GM12865 (cell line): ENCODE data around the gene RIPPLY3.
A peak's percentile ranks its signal among the peaks of the same experiment; 100 is the strongest.
"Not testable (repeated sequence)": the region's sequence is repeated elsewhere in the genome, so short reads cannot be mapped to it uniquely, and the experiment has no call there.

Experiments
- DNase-seq: peaks from one replicate; pipeline ENCODE4 v3.0.0; 2010; ENCODE audit warnings: low read depth
- H3K4me3 ChIP-seq: 2 replicates; pipeline ENCODE4 v1.5.1; 2011; ENCODE audit warnings: mild to moderate bottlenecking, low read depth, low read length, control low read depth
- TF ChIP-seq, protein P1 (sequence below): IDR thresholded peaks from 2 replicates; pipeline ENCODE4 v1.5.1; 2011; ENCODE audit warnings: low read length, control low read depth, low read depth, inconsistent platforms; ENCODE audit not compliant: insufficient read depth; ENCODE audit errors: missing control alignments

The RIPPLY3 gene

DNA sequence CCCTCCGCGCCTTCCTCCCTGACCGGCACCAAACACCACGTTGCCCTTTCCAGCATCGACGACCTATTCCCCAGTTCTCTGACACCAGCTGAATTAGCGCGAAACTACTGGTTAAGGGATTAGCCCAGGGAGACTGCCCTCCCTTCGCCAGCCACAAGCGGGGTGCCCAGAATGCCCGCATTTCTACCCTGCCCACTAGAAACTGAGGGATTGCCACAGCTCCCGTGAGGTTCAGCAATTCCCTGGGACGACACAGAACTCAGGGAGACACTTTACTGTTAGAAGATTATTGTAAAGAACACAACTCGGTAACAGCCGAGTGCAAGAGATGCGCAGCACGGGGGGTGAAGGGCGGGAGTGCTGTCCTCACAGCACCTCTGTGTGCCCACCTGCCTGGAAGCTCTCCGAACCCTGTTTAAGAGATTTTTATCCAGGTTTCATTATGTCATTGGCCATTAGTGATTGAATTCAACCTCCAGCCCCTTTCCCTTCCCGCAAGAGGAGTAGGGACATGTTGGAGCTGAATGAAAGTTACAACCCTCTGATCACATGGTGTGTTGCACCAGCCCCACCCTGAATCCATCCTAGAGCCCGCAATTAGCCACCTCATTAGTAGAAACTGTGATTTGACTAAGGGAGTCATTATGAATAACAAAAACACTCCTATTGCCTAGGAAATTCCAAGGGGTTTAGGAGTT, 15.8 kb upstream of the RIPPLY3 start:
- DNase-seq: no peak
- peak overlapping the region; percentile 80 for H3K4me3 ChIP-seq
- TF ChIP-seq, protein P1, sequence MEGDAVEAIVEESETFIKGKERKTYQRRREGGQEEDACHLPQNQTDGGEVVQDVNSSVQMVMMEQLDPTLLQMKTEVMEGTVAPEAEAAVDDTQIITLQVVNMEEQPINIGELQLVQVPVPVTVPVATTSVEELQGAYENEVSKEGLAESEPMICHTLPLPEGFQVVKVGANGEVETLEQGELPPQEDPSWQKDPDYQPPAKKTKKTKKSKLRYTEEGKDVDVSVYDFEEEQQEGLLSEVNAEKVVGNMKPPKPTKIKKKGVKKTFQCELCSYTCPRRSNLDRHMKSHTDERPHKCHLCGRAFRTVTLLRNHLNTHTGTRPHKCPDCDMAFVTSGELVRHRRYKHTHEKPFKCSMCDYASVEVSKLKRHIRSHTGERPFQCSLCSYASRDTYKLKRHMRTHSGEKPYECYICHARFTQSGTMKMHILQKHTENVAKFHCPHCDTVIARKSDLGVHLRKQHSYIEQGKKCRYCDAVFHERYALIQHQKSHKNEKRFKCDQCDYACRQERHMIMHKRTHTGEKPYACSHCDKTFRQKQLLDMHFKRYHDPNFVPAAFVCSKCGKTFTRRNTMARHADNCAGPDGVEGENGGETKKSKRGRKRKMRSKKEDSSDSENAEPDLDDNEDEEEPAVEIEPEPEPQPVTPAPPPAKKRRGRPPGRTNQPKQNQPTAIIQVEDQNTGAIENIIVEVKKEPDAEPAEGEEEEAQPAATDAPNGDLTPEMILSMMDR: no peak

DNA sequence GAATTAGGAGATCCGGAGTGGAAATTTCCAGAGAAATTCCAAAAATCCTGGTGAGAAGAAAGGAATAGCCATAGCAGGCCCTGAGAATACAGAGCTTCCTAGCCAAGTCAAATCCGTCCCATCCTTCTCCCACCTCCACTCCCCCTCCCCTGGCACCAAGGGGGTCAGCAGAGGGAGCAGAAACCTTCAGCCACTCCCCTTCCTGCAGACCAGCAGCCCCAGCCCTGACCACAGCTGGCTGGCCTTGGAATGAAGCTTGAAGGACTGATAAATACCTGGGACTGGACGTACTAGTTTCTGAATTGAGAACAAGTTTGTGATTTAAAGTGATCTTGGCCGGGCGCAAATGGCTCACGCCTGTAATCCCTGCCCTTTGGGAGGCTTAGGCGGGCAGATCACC, 13.8 kb upstream of the RIPPLY3 start:
- TF ChIP-seq, protein P1: no peak
- no peak overlapping the region for H3K4me3 ChIP-seq
- DNase-seq: no peak

DNA sequence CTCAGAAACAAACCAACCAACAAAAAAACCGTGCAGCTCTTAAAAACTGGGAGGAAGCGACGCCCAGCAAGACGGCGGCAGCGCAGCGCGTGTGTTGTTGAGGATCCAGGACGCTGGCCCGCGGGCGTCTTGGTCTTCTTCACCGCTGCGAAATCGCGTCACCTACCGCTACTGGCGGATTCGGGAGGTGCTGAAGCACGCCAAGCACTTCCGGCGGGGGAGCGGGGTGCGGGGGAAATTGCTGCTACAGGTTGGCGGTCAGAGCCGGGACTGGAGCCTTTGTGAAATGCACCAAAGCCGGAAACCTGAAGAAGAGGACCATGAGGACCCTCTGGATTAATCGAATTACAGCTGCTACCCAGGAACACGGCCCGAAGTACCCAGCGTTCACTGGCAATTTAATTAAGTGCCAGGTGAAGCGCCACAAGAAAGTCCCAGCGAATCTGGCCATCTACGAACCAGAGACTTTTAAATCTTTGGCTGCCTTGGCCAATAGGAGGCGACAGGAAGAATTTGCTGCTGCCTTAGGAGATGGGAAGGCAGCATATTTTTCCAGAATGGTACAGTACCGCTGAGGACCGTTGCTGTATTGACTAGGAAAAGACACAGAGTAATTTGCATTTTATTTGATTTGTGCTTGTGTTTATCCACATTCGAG, 11.9 kb upstream of the RIPPLY3 start:
- H3K4me3 ChIP-seq: no peak overlapping the region
- TF ChIP-seq, protein P1: no peak
- DNase-seq: no peak

DNA sequence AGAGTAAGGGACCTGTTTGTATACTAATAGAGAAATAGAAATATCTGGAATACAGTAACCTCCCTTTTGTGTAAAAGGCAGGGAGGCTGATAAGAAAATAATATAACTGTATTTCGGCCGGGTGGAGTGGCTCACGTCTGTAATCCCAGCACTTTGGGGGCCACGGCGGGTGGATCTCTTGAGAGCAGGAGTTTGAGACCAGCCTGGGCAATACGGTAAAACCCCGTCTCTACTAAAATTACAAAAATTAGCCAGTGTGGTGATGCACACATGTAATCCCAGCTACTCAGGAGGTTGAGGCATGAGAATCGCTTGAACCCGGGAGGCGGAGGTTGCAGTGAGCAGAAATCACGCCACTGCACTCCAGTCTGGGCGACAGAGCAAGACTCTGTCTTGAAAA, 11.2 kb upstream of the RIPPLY3 start:
- not testable (repeated sequence) for DNase-seq, H3K4me3 ChIP-seq

DNA sequence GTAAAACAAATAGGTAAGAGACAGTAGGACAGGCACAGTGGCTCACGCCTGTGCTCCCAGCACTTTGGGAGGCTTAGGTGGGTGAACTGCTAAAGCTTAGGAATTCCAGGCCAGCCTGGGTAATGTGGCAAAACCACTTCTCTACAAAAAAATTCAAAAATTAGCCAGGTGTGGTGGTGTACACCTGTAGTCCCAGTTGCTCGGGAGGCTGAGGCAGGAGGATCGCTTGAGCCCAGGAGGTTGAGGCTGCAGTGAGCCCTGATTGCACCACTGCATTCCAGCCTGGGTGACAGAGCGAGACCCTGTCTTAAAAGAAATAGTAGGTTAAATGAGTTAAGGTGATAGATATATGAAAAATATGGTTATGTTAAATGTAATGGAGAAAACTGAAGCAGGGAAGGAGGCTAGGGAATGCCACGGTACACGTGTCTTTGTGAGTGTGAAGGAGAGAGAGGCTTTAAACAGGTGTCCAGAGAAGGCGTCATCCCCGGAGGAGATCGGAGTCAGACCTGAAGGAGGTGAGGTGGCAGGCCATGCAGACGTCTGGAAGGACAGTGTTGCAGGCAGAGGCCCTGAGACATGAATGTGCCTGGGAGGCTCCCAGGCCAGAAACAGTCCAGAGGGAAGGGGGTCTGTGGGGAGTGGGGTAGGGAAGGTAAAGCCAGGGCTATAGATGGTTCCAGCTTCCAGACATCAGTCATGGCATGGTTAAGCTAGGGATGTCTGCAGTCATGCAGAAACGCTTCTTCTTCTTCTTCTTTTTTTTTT, 7.2 kb upstream of the RIPPLY3 start:
- H3K4me3 ChIP-seq: no peak overlapping the region
- no peak for DNase-seq
- TF ChIP-seq, protein P1: no peak

DNA sequence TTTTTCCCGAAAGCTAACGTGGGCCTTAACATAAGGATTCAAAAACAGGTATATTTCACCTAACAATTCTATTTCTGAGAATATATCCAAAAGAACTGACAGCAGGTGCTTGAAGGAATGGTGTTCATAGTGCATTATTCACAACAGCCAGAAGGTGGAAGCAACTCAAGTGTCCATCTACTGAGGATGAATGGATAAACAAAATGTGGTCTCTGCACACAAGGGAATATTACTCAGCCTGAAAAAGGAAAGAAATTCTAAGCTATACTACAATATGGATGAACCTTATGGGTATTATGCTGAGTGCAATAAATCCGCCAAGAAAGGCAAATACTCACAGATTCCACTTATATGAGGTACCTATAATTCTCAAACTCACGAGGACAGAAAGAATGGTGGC, 6.1 kb upstream of the RIPPLY3 start:
- no peak overlapping the region for H3K4me3 ChIP-seq
- TF ChIP-seq, protein P1: no peak
- no peak for DNase-seq

DNA sequence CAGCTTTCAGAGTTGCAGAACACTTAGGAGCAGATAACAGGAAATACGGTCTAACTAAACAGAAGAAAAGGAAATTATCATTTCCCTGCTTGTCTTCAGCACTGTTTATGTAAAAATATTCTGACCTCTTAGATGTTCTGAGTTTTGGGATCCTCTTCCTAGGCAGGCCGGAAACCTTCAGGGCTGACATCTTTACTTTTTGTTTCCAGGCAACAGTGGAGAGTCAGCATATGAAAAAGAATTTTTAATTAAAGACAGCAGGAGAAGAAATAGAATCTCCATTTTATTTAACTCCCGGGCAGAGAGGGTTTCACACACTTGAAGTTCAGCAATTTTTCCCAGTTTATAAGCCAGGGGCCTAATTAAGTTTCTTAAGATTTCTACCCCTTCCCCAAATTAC, 5.1 kb upstream of the RIPPLY3 start:
- DNase-seq: no peak
- TF ChIP-seq, protein P1: no peak
- H3K4me3 ChIP-seq: no peak overlapping the region

DNA sequence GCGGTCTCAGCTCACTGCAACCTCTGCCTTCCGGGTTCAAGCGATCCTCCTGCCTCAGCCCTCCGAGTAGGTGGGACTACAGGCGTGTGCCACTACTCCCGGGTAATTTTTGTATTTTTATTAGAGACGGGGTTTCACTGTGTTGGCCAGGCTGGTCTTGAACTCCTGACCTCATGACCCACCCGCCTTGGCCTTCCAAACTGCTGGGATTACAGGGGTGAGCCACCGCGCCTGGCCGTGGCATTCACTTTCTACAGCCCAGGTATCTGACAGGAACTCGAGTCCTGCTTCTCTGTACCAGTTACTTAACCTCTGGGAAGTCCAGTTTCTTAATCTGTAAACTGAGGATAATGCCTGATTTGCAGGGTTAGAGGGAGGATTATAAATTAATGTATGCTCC, 3.7 kb upstream of the RIPPLY3 start:
- H3K4me3 ChIP-seq, DNase-seq: not testable (repeated sequence)

DNA sequence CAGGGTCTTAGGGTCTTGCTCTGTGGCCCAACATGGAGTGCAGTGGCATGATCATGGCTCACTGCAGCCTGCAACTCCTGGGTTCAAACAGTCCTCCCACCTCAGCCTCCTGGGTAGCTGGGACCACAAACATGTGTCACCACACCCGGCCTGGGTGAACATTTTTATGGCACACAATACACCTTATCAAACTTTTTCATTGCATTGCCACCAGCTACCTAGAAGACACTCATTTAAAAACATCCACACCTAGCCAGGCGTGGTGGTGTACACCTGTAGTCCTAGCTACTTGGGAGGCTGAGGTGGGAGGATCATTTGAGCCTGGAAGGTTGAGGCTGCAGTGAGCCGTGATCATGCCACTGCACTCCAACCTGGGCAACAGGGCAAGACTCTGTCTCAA, 2.6 kb upstream of the RIPPLY3 start:
- H3K4me3 ChIP-seq, DNase-seq: not testable (repeated sequence)
